Anterior cingulate cortex (tissue), 58 donors: ENCODE measurements around the gene VPS8.

ENCODE experiments used
- DNase-seq, 58 donors: peaks; one replicate each; lab custom pipeline; 2025; lab: John Stamatoyannopoulos, UW

Gene VPS8

GRCh38 chr3:185041540-185041939 is 229.6 kb downstream of the VPS8 start:
- DNase-seq = no peak

DNA sequence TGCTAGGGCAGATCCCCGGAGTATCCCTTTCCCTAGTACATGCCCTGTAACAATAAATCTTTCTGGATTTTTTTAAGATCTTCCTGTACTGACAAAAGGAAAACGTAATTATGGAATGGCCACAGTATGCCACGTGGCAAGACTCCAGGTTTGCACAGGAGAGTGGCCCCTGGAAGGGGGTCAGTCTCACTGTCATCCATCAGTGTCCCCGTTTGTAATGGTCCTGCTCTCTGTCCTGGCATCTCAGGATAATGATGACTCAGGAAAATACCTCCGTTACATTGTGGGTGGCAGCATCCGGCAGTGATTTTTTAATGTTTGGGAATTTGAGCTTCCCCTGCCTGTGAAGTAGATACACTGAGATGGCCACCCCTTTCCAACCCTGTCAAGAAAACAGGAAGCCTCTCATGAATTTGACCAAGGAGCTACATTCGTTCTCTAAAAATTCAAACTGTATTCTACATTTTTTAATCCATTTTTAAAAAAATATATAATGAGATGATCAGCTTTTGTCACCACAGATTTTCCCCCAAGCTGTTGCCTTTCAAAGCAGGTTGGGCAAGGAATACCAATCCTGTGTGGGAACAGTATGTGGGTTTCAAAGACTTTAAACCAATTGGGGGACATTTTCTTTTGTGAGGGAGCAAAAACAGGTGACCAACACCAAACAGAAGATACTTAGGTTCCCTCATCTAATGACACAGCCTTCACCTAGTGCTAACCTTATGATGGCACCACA is 230.5 kb downstream of the VPS8 start:
- DNase-seq = no peak

DNA sequence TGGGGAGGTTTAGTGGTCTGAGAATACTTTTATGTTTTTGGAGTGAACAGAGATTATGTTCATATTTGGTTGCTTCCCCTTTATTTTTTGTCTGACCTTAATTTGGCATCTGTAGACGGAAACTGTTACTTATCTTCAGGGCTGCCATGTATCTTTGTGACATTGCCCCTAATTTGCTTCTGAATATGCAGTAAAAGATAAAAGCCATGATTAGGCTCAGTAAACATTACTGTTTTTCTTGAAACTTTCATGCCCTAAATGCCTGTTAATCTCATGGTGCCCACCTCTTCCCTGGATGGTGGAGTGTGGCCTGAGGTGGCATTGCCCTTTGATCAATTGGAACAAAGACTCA is 234.2 kb downstream of the VPS8 start:
- DNase-seq = no peak

GRCh38 chr3:185046603-185047002 is 234.6 kb downstream of the VPS8 start:
- no peak for DNase-seq

DNA sequence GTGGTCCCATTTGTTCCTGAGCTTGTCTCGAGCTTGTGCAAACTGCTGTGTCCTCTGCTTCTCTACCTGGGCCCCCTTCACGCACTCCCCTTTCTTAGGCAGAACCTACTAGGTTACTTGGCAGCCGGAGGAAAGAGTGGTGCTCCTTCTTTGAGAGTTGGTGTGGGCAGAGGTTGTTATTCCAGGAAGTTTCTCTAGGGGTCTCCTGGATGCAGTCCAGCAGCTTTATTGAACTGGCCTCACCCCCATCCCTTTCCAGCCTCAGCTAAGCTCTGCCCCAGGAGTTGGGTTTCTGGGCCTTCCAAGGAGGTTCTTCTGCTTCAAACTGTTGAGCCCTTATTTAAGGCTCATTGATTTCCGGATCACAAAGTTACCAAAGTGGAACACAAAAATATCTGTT is 237.7 kb downstream of the VPS8 start:
- DNase-seq = no peak

DNA sequence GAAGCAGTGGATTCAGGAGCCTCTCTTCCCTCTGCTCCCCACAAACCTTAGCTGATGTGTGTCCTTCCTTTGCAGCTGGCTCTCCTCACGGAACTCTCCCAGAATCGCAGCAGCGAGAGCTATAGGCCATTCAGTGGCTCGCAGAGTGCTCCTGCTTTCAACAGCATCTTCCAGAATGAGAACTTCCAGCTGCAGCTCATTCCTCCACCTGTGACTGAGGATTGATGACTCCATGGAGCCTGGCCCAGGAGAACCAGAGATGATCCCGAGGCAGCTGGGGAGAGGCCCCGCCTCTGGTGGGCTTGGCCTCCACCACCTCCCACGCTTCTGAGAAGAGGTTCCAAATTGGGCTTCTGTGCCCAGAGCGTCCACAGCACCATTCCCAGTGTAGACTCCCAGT is 239.8 kb downstream of the VPS8 start:
- DNase-seq = no peak

- no peak for DNase-seq
These were observed 240.7 kb downstream of the VPS8 start for GRCh38 chr3:185052631-185053030.

DNA sequence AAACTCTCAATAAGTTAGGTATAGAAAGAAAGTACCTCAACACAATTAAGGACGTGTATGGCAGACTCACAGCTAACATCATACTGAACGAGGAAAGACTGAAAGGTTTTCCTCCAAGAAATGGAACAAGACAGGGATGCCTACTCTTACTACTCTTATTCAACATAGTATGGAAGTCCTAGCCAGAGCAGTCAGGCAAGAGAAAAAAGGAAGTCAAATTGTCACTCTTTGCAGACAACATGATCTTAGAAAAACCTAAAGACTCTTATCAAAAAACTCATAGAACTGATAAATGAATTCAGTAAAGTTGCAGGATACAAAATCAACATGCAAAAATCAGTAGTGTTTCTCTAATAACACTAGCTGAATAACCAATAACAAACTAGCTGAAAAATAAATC is 244.9 kb downstream of the VPS8 start:
- DNase-seq = no peak

DNA sequence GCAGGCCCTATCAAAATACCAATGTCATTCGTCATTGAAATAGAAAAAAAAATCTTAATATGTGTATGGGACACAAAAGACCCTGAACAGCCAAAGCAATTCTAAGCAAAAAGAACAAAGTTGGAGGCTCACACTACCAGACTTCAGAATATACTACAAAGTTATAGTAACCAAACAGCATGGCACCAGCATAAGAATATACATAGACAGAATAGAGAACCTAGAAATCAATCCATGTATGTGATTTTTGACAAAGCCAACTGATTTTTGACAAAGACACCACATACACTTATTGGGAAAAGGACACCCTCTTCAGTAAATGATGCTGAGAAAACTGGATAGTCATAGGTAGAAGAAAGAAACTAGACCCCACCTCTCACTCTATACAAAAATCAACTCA is 245.9 kb downstream of the VPS8 start:
- DNase-seq = no peak

DNA sequence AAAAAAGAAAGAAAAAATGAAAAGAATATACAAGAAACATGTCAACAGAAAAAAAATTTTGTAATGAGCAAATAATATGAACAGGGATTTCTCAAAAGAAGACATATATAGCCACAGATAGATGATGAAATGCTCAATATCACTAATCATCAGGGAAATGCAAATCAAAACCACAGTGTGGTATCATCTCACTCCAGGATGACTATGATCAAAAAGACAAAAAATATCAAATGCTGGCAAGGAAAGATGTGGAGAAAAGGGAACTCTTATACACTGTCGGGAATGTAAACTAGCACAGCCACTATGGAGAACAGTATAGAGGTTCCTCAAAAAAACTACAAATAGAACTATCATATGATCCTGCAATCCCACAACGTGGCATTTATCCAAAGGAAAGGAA is 246.8 kb downstream of the VPS8 start:
- peak in 1 of 58 donors; percentile 7 for DNase-seq

DNA sequence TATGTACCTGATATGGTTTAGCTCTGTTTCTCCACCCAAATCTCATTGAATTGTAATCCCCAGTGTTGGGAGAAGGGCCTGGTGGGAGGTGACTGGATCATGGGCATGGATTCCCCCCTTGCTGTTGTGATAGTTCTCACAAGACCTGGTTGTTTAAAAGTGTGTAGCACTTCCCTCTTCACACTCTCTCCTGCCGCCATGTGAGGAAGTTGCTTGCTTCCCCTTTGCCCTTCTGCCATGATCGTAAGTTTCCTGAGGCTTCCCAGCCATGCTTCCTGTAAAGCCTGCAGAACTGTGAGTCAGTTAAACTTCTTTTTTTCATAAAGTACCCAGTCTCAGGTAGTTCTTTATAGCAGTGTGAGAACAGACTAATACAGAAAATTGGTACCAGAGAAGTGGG is 247.8 kb downstream of the VPS8 start:
- DNase-seq = no peak

DNA sequence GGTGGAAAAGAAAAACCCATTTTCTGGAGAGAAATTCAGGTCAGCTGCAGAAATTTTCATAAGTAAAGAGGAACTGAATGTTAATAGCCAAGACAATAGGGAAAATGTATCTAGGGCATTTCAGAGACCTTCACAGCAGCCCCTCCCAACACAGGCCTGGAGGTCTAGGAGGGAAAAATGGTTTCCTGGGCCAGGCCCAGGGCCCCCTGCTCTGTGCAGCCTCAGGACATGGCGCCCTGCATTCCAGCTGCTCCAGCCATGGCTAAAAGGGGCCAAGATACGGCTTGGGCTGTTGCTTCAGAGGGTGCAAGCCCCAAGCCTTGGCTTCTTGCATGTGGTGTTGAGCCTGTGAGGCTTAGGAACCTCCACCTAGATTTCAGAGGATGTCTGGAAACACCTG is 248.7 kb downstream of the VPS8 start:
- no peak for DNase-seq

GRCh38 chr3:185062191-185062590 is 250.2 kb downstream of the VPS8 start:
- DNase-seq = no peak

DNA sequence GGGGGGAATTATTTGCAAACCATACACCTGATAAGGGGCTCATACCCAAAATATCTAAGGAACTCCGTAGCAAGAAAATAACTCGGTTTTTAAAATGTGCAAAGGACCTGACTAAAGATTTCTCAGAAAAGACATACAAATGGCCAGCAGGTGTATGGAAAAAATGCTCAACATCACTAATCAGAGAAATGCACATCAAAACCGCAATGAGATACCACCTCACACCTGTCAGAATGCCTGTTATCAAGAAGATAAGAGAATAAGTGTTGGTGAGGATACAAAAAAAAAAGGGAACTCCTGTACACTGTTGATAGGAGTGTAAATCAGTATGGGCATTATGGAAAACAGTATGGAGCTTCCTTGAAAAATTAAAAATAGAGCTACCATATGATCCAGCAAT is 251.5 kb downstream of the VPS8 start:
- no peak for DNase-seq

GRCh38 chr3:185065059-185065458 is 253.1 kb downstream of the VPS8 start:
- no peak for DNase-seq

- DNase-seq = no peak
These were observed 254.3 kb downstream of the VPS8 start for GRCh38 chr3:185066251-185066650.

GRCh38 chr3:185067173-185067572 is 255.2 kb downstream of the VPS8 start:
- no peak for DNase-seq

DNA sequence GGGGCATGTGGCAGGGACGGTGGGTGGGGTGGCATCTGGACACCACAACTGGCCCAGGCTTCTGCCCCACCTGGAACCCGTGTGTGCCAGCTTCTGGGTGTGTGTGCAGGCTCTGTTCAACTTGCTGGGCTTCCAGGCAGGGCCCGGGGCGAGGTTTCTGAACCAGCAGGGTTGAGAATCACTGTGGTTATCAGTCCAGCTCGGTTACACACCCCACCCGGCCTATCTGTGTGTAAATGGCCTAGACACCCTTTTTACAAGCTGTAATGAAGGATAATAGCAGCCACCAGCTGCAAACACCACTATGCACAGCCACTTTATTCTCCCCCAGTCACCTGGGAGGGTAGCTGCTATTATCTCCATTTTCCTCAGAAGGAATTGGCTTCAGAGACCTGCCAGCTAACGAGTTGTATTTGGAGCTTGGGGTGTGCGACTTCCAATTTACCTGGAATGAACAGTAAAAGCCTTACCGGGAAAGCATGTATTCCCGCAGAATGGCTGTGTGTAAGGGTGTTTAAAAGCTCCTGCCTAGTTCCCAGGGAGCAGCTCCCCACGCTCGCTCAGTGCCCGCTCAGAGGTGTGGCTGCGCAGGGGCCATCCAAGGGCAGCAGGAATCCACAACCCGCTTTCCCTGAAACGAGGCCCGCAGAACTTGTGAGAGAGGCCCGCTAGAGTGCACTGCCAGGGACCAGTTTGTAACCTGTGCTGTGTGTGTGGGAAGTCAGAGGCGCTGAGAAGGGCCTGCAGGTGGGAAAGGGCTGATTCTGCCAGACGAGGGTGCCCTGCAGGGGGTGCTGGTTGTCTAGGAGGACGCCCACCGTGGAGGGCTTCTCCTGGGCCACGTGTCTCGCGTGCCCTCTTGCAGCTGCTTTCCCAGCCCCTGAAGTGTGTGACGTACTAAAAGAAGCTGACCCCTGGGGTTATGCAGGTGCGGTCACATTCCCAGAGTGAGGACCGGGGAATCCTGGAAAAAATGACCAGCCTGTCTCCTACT is 257.4 kb downstream of the VPS8 start:
- no peak for DNase-seq

DNA sequence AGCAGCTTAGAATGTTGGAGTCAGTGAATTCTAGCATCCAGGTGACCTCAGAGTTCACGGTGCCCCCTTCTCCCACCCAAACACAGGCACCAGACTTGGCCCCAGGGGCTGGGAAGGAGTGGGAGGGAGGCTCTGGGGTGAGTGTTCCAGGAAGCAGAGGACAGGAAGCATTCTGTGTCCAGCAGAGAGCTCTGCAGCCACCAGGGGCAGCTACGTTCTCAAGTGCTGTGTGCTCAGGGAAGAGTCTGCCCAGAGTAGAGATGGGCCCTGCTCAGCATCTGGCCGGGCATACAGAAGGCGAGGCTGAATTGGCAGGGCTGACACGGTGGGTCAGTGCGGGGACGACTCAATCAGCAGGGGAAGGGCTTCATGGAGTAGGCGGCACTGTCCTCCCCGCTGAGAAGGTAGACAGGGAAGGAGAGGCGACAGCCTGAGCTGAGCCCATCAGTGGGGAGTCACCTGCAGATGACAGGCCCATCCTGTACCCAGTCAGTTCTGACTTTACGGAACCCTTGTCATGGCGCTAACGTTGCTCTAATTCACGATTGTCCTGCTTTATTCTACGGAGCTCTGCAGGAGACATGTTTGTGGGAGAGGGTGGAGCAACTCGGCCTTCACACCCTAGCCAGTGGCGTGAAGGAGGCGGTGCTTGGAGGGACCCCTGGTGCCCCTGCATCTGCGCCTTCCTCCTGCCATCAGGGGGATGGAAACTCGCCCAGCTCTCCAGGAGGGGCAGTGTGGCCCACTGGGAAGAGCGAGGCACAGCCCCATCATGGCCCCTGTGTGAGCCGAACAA is 258.7 kb downstream of the VPS8 start:
- DNase-seq = no peak

DNA sequence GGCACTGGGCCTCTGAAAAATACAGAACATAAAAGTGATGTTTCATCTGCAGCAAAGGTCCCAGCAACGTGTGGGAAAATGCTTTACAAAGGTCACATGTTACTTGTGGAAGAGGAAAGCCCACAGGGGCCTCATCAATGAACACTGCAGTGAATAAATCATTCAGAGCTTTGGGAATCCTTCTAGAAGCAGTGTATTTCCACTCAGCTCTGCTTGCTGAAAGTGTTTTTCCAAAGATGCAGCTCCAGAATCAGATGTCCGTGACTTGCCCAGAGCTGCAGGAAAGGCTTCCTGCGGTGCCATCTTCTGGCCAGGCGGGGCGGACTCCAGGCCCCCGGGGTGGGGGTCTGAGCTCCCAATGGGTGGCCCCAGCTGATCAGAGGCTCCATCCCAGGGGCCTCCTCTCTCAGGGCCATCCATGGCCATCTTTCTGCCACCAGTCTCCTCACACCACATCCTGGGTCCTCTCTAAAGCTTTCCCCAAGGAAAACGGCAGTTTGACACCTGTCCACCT is 259.4 kb downstream of the VPS8 start:
- DNase-seq = no peak

- no peak for DNase-seq
These were observed 263.6 kb downstream of the VPS8 start for GRCh38 chr3:185075547-185075946.
